Uterus (tissue), 4 donors: ENCODE data around the gene CNTN1. TPM values are rescaled to one million over a fixed set of nuclear protein-coding genes. Genes with fewer than 3 reads are reported as not detected.

Experiments
- DNase-seq, 2 donors: peaks; one replicate each; pipeline ENCODE4 v3.0.0-alpha.2; 2019 to 2020
- H3K27ac ChIP-seq, 2 donors: fragments of 200-600 bp; sonication (generic); 1 replicate in 1 of 2; 2 replicates in 1 of 2; pipeline ENCODE4 v1.5.1; 2016 to 2018
- H3K27me3 ChIP-seq, 2 donors: fragments of 200-600 bp; sonication (generic); one replicate each; pipeline ENCODE4 v1.5.1; 2018 to 2019; ENCODE audit warnings: control low read depth in 1 of 2
- H3K36me3 ChIP-seq, 2 donors: fragments of 200-600 bp; sonication (generic); one replicate each; pipeline ENCODE4 v1.5.1; 2019; ENCODE audit warnings: control low read depth in 1 of 2
- H3K4me1 ChIP-seq, 2 donors: fragments of 200-600 bp; sonication (generic); one replicate each; pipeline ENCODE4 v1.5.1; 2018 to 2019; ENCODE audit warnings: control low read depth in 1 of 2
- H3K4me3 ChIP-seq, 2 donors: fragments of 200-600 bp; sonication (generic); 1 replicate in 1 of 2; 2 replicates in 1 of 2; pipeline ENCODE4 v1.5.1; 2018 to 2019; ENCODE audit warnings: mild to moderate bottlenecking in 1 of 2
- H3K9me3 ChIP-seq, 2 donors: fragments of 200-600 bp; sonication (generic); one replicate each; pipeline ENCODE4 v1.5.1; 2019; ENCODE audit warnings: control low read depth in 1 of 2
- CTCF ChIP-seq, 4 experiments: fragments of 200-600 bp in 2 of 4; fragments of 450-650 bp in 2 of 4; sonication (generic) in 2 of 4; IDR thresholded peaks; one replicate each; pipeline ENCODE4 v1.5.1; 2016 to 2019; ENCODE audit warnings: antibody characterized with exemption in 4 of 4, mild to moderate bottlenecking in 2 of 4, moderate library complexity in 1 of 4
- POLR2A ChIP-seq, 2 donors: fragments of 450-650 bp; IDR thresholded peaks; one replicate each; pipeline ENCODE4 v1.6.1; 2016; ENCODE audit warnings: antibody characterized with exemption in 2 of 2, mild to moderate bottlenecking in 1 of 2, moderate library complexity in 1 of 2
- intact Hi-C: fragments of 100-400 bp; cut with DNase I; formaldehyde crosslinking; loops from one replicate; pipeline ENCODE4 v1.15.1; 2023; ENCODE audit warnings: low total_unique reads
- total RNA-seq, 4 donors: library from RNA; depleted of rRNA in 3 of 4; stranded (reverse); fragments of >200 nt in 3 of 4; gene quantifications; one replicate each; pipeline versions ENCODE4 v1.1.0 to v1.2.4, GENCODE V29; 2014 to 2023
- donor health status: DM: yes; HTN: yes; CAD: no.

The CNTN1 gene
- total RNA-seq, 4 donors from 2014 or later, result 1.5 to 124 (median 11.0) TPM

GRCh38 chr12:40742041-40742440 lies 49.8 kb downstream of the CNTN1 start:
- no peak for DNase-seq
- H3K9me3 ChIP-seq, result no peaks in the 10 kb centered on the region
- H3K36me3 ChIP-seq, result no peaks in the 10 kb centered on the region
- TF ChIP-seq CTCF (IDR thresholded peaks at IDR 0.05), result no peak
- TF ChIP-seq POLR2A (IDR thresholded peaks at IDR 0.05), result no peak
- H3K4me3 ChIP-seq, result no peak overlapping the region
- H3K27me3 ChIP-seq, result no peaks in the 10 kb centered on the region
- intact Hi-C loops, result no loop called here
- no peaks in the 10 kb centered on the region for H3K4me1 ChIP-seq
- H3K27ac ChIP-seq, result no peak overlapping the region

DNA sequence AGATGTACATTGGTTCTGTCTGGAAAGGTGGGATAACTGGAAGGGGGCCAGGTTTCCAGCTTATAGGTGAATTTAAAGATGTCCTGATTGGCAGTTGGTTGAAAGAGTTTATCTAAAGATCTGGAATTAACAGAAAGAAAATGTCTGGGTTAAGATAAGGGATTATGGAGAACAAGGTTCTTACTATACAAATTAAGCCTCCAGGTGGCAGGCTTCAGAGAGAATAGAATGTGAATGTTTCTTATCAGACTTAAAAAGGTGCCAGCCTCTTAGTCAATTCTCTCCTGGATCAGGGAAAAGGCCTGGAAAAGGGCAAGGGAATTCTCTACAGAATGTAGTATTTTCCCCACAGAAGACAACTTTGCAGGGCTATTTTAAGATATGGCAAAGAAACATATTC lies 53.1 kb downstream of the CNTN1 start:
- DNase-seq, result no peak
- intact Hi-C loops, result no loop called here
- Histone ChIP-seq H3K27me3 (no peaks in the 10 kb centered on the region), H3K4me1 (no peaks in the 10 kb centered on the region), H3K36me3 (no peaks in the 10 kb centered on the region), H3K27ac (no peak overlapping the region), H3K9me3 (no peaks in the 10 kb centered on the region), H3K4me3 (no peak overlapping the region)
- TF ChIP-seq POLR2A (IDR thresholded peaks at IDR 0.05), result no peak
- TF ChIP-seq CTCF (IDR thresholded peaks at IDR 0.05), result no peak

- Histone ChIP-seq H3K4me3 (no peak overlapping the region), H3K27me3 (no peaks in the 10 kb centered on the region), H3K36me3 (no peaks in the 10 kb centered on the region), H3K4me1 (no peaks in the 10 kb centered on the region), H3K27ac (no peak overlapping the region), H3K9me3 (no peaks in the 10 kb centered on the region)
- TF ChIP-seq CTCF (IDR thresholded peaks at IDR 0.05) (no peak), POLR2A (IDR thresholded peaks at IDR 0.05) (no peak)
- intact Hi-C loops, result no loop called here
- DNase-seq, result no peak
These were observed 57.6 kb downstream of the CNTN1 start for GRCh38 chr12:40749863-40750262.

- H3K27ac ChIP-seq, result no peak overlapping the region
- intact Hi-C loops, result no loop called here
- H3K27me3 ChIP-seq, result no peaks in the 10 kb centered on the region
- H3K9me3 ChIP-seq, result no peaks in the 10 kb centered on the region
- no peaks in the 10 kb centered on the region for H3K4me1 ChIP-seq
- TF ChIP-seq POLR2A (IDR thresholded peaks at IDR 0.05), result no peak
- no peak for TF ChIP-seq CTCF (IDR thresholded peaks at IDR 0.05)
- DNase-seq, result no peak
- no peaks in the 10 kb centered on the region for H3K36me3 ChIP-seq
- H3K4me3 ChIP-seq, result no peak overlapping the region
These were observed 59.8 kb downstream of the CNTN1 start for GRCh38 chr12:40752011-40752410.

DNA sequence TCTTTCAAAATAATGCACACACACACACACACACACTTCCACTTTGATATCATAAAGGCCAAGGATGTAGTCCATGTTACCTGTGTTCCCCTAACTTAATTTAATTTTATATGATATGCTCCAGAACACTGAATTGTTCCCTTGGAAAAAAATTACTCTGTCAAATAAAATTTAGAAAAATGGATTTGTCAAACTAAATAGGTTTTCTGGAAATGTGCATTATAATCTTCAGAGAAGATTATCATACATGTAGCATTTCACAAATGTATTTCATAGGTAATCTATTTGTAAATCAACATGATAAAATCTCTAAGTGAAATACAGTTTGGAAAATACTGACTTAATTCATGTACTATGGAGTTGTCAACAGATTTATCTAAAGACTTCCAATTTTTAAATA lies 68.6 kb downstream of the CNTN1 start:
- no peak overlapping the region for H3K27ac ChIP-seq
- no peaks in the 10 kb centered on the region for H3K27me3 ChIP-seq
- H3K4me3 ChIP-seq, result no peak overlapping the region
- intact Hi-C loops, result no loop called here
- H3K9me3 ChIP-seq, result no peaks in the 10 kb centered on the region
- H3K36me3 ChIP-seq, result no peaks in the 10 kb centered on the region
- TF ChIP-seq POLR2A (IDR thresholded peaks at IDR 0.05), result no peak
- TF ChIP-seq CTCF (IDR thresholded peaks at IDR 0.05), result no peak
- DNase-seq, result no peak
- no peaks in the 10 kb centered on the region for H3K4me1 ChIP-seq
